Measurements from ENCODE around the gene PRICKLE2. TPM values are rescaled to one million over a fixed set of nuclear protein-coding genes. Genes with fewer than 3 reads are reported as not detected.

PRICKLE2 gene
- total RNA-seq, 1 donor from 2014 or later, result 23.2 TPM

DNA sequence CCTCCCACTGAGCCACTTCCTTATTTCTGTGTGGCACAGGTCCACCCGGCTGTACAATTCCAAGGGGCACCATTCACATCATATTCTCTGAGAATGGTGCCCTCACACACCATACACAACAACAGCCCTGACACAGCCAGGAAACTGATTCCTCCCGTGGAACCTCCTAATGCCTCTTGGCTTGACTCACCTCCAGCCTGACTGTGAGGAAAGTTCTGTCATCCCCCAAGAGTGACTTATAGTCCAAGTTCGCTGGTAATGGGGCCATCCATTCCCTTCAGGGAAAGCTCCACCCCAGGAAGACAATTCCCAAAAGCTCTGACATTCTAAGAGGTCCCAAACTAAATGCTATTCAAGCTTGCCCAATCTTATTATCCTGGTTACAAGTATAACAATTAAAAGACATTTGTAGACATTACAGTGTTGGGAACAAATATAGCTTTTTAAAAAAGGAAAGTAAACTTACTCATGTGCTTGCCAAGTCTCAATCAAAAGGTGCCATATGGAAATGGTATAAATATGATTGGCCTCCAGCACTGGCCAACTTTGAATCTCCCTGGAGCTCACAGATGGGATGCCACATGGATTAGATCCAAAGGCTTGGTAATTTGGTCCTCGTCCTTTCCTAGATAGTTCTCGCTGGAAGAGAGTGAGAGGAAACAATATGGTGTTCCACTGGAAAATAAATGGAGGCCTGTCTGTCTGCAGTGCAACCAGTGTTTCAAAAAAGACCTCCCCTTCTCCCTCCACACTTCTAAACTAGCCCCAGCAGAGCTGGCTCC is 145.7 kb downstream of the PRICKLE2 start:
- Mint-ChIP-seq H3K4me3 (ENCODE audit: low read depth) (no peak overlapping the region), H3K27me3 (peaks cover 2% of the 10 kb centered on the region), H3K27ac (no peak overlapping the region), H3K9me3 (ENCODE audit: low read depth) (no peaks in the 10 kb centered on the region), H3K36me3 (ENCODE audit: insufficient read depth) (no peaks in the 10 kb centered on the region), H3K4me1 (ENCODE audit: low read depth) (peaks cover 6% of the 10 kb centered on the region)
- DNase-seq (ENCODE audit: low spot score, unreplicated experiment), result no peak
- TF ChIP-seq, protein P1, sequence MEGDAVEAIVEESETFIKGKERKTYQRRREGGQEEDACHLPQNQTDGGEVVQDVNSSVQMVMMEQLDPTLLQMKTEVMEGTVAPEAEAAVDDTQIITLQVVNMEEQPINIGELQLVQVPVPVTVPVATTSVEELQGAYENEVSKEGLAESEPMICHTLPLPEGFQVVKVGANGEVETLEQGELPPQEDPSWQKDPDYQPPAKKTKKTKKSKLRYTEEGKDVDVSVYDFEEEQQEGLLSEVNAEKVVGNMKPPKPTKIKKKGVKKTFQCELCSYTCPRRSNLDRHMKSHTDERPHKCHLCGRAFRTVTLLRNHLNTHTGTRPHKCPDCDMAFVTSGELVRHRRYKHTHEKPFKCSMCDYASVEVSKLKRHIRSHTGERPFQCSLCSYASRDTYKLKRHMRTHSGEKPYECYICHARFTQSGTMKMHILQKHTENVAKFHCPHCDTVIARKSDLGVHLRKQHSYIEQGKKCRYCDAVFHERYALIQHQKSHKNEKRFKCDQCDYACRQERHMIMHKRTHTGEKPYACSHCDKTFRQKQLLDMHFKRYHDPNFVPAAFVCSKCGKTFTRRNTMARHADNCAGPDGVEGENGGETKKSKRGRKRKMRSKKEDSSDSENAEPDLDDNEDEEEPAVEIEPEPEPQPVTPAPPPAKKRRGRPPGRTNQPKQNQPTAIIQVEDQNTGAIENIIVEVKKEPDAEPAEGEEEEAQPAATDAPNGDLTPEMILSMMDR (IDR thresholded peaks at IDR 0.05; ENCODE audit: unreplicated experiment), result no peak

DNA sequence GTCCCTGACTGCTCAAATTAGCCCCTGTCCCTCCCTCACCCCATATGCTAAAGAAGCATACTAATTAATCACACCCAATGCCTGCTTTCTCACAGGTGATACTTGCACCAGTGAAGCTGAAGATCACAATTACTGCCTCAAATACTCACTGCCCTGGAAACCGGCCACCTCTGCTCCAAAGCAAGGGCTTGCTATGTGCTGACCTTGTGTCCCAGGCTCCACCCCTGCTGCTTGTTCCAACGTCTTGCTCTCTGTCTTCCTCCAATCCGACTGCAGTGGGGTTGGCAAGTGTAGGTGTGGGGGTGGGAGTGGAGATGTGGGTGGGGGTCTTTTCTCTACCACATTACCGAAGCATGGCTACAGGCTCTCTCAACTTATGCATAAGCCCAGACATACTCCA is 146.3 kb downstream of the PRICKLE2 start:
- Mint-ChIP-seq H3K27ac (no peak overlapping the region), H3K4me1 (ENCODE audit: low read depth) (peaks cover 6% of the 10 kb centered on the region), H3K36me3 (ENCODE audit: insufficient read depth) (no peaks in the 10 kb centered on the region), H3K4me3 (ENCODE audit: low read depth) (no peak overlapping the region), H3K27me3 (peaks cover 2% of the 10 kb centered on the region), H3K9me3 (ENCODE audit: low read depth) (no peaks in the 10 kb centered on the region)
- DNase-seq (ENCODE audit: low spot score, unreplicated experiment), result no peak
- TF ChIP-seq, protein P1 (IDR thresholded peaks at IDR 0.05; ENCODE audit: unreplicated experiment), result no peak

DNA sequence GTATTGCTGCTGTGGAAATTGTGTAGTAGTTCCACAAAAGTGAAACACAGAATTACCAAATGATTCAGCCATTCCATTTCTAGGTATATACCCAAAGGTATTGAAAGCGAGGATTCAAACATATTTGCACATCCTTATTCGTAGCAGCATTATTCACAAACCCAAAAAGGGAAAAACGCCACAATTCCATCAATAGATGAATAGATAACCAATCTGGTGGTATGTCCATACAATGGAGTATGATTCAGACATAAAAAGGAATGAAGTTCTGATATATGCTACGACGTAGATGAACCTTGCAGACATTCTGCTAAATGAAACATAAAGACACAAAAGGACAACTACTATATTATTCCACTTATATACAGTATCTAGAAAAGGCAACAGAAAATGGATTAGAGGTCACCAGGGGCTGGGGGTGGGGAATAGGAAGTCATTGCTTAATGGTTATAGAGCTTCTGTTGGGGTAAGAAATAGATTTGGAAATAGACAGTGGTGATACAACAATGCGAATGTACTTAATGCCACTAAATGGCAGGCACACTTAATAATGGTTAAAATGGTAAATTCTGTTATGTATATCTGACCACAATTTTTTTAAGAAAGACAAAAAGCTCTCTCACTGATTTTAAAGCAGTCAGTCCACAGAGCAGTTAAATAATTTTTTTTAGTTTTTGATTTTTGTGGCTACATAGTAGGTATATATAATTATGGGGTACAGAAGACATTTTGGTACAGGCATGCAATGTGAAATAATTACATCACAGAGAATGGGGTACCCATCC is 150.2 kb downstream of the PRICKLE2 start:
- no peaks in the 10 kb centered on the region for H3K9me3 Mint-ChIP-seq (ENCODE audit: low read depth)
- peaks cover 2% of the 10 kb centered on the region for H3K27me3 Mint-ChIP-seq
- H3K36me3 Mint-ChIP-seq (ENCODE audit: insufficient read depth), result no peaks in the 10 kb centered on the region

DNA sequence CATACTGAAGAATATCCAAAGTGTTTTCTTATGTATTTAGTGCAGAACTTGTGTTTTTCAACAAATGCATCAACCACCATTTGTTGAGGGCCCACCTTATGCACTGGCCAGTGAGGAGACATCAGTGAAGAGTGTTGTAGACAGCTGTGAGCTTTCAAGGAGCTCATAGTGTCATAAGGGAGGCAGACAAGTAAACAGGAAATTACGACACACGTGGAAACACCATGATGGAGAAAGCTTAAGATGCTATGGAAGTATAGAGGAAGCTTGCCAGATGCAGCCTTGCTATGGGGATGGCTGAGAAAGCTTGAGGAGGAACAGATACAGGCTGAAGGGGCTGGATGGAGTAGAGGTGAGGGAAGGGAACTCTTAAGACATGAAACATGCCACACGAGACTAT is 151.2 kb downstream of the PRICKLE2 start:
- DNase-seq (ENCODE audit: low spot score, unreplicated experiment), result no peak
- Mint-ChIP-seq H3K36me3 (ENCODE audit: insufficient read depth) (no peaks in the 10 kb centered on the region), H3K9me3 (ENCODE audit: low read depth) (no peaks in the 10 kb centered on the region), H3K4me1 (ENCODE audit: low read depth) (peaks cover 4% of the 10 kb centered on the region), H3K27me3 (peaks cover 2% of the 10 kb centered on the region), H3K27ac (no peak overlapping the region), H3K4me3 (ENCODE audit: low read depth) (no peak overlapping the region)
- TF ChIP-seq, protein P1 (IDR thresholded peaks at IDR 0.05; ENCODE audit: unreplicated experiment), result no peak

More for the DNA sequence above, 150.2 kb downstream of the PRICKLE2 start:
- TF ChIP-seq, protein P1 (IDR thresholded peaks at IDR 0.05; ENCODE audit: unreplicated experiment), result no peak
- Mint-ChIP-seq H3K4me3 (ENCODE audit: low read depth) (no peak overlapping the region), H3K4me1 (ENCODE audit: low read depth) (peaks cover 6% of the 10 kb centered on the region), H3K27ac (no peak overlapping the region)
- no peak for DNase-seq (ENCODE audit: low spot score, unreplicated experiment)

DNA sequence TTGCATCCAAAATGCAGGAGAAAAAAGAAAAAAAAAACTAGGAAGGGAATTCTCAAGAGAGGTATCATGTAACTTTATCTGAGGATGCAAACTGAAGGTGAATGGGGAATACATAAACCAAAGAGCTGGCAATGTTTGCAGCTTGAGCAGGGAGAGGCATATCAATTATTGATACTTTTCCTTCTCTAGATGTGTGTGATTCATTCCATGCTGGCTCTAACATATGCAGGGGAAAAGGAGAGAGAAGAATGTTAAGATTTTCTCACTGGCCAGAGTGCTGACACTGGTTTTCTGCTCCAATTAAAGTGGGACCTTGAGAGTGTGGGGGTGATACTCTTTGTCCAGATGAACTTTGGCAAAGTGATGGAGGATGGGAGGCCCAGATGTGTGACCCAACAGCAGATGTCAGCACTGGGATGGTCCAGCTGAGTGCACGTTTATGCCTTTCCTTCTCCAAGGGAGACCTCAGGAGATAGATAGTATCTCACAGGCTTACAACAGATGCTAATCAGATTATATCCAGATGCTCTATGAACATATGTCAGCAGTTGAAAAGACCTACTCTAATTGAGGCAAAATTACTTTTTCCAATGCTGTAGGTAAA is 152.0 kb downstream of the PRICKLE2 start:
- no peaks in the 10 kb centered on the region for H3K4me1 Mint-ChIP-seq (ENCODE audit: low read depth)
- no peak for DNase-seq (ENCODE audit: low spot score, unreplicated experiment)
- H3K36me3 Mint-ChIP-seq (ENCODE audit: insufficient read depth), result no peaks in the 10 kb centered on the region
- no peak overlapping the region for H3K4me3 Mint-ChIP-seq (ENCODE audit: low read depth)
- no peaks in the 10 kb centered on the region for H3K9me3 Mint-ChIP-seq (ENCODE audit: low read depth)
- peaks cover 2% of the 10 kb centered on the region for H3K27me3 Mint-ChIP-seq
- H3K27ac Mint-ChIP-seq, result no peak overlapping the region
- TF ChIP-seq, protein P1 (IDR thresholded peaks at IDR 0.05; ENCODE audit: unreplicated experiment), result no peak

Data from progenitor cell of endocrine pancreas (in vitro differentiated cells).